Natural killer cell (primary cell): ENCODE measurements around the gene TCF7L1. TPM values are rescaled to one million over a fixed set of nuclear protein-coding genes. Genes with fewer than 3 reads are reported as not detected.

Experiments
- ATAC-seq, 3 donors: fragments of 150-1000 bp in 2 of 3; fragments of 200-7000 bp in 1 of 3; cut with Tn5 transposase; 1 replicate in 1 of 3; 2 replicates in 2 of 3; pipeline ENCODE4 v1.10.0; 2021; ENCODE audit warnings: mild to moderate bottlenecking in 2 of 3, moderate library complexity in 2 of 3
- DNase-seq, 2 donors: peaks; one replicate each; pipeline versions ENCODE4 v3.0.0 to v3.0.0-alpha.2; 2013 to 2021; ENCODE audit warnings: mixed read lengths in 1 of 2
- H3K27ac ChIP-seq: one replicate; pipeline ENCODE4 v1.5.1; 2013; ENCODE audit warnings: mild to moderate bottlenecking, low read length
- H3K27me3 ChIP-seq: one replicate; pipeline ENCODE4 v1.6.1; 2013; ENCODE audit warnings: low read length; ENCODE audit not compliant: control insufficient read depth, insufficient read depth
- H3K36me3 ChIP-seq: one replicate; pipeline ENCODE4 v1.6.1; 2013; ENCODE audit warnings: low read length; ENCODE audit not compliant: control insufficient read depth, insufficient read depth
- H3K4me1 ChIP-seq: one replicate; pipeline ENCODE4 v1.6.1; 2013; ENCODE audit warnings: low read length; ENCODE audit not compliant: control insufficient read depth, insufficient read depth
- H3K4me3 ChIP-seq: one replicate; pipeline ENCODE4 v1.5.1; 2013; ENCODE audit warnings: low read length
- H3K9me3 ChIP-seq: one replicate; pipeline ENCODE4 v1.6.1; 2013; ENCODE audit warnings: low read length; ENCODE audit not compliant: control insufficient read depth, insufficient read depth
- H3K27ac Mint-ChIP-seq, 2 donors: one replicate each; pipeline ENCODE4 v1.8.0; 2022; ENCODE audit warnings: mild to moderate bottlenecking in 2 of 2, mixed read lengths in 2 of 2, moderate library complexity in 1 of 2
- H3K27me3 Mint-ChIP-seq, 2 donors: one replicate each; pipeline ENCODE4 v1.8.0; 2022; ENCODE audit warnings: low read depth in 2 of 2, mixed read lengths in 2 of 2
- H3K36me3 Mint-ChIP-seq: one replicate; pipeline ENCODE4 v1.8.0; 2022; ENCODE audit warnings: mixed read lengths
- H3K4me1 Mint-ChIP-seq, 2 donors: one replicate each; pipeline ENCODE4 v1.8.0; 2022; ENCODE audit warnings: mixed read lengths in 2 of 2
- H3K4me3 Mint-ChIP-seq: one replicate; pipeline ENCODE4 v1.8.0; 2022; ENCODE audit warnings: mild to moderate bottlenecking, moderate library complexity, mixed read lengths
- H3K9me3 Mint-ChIP-seq, 2 donors: one replicate each; pipeline ENCODE4 v1.8.0; 2022; ENCODE audit warnings: mixed read lengths in 2 of 2
- CTCF ChIP-seq: fragments of 200-600 bp; IDR thresholded peaks from one replicate; pipeline ENCODE4 v1.8.0; 2022; ENCODE audit warnings: antibody characterized with exemption
- WGBS: methylation state at CpG from one replicate; pipeline ENCODE4 v1.1.7; 2013; ENCODE audit warnings: missing lambda C conversion rate; ENCODE audit not compliant: insufficient coverage; 5-methylcytosine and 5-hydroxymethylcytosine counted together
- intact Hi-C: fragments of 100-400 bp; cut with micrococcal nuclease; formaldehyde crosslinking; loops from one replicate; pipeline ENCODE4 v1.14.2; 2022
- total RNA-seq, 4 donors: library from RNA; stranded (reverse); fragments of 120-200 nt in 1 of 4; gene quantifications; one replicate each; pipeline versions ENCODE4 v1.2.3 to v1.2.4, GENCODE V29; 2013 to 2022

The TCF7L1 gene
- total RNA-seq, 3 donors from 2014 or later (not counting 1 experiment from before 2014, with no cell fraction given) = not detected

GRCh38 chr2:85246348-85246747 lies 113.2 kb downstream of the TCF7L1 start:
- H3K9me3 Mint-ChIP-seq = no peaks in the 10 kb centered on the region
- H3K4me3 ChIP-seq = no peak overlapping the region
- H3K36me3 ChIP-seq = no peaks in the 10 kb centered on the region
- no peaks in the 10 kb centered on the region for H3K27me3 ChIP-seq
- H3K4me3 Mint-ChIP-seq = no peak overlapping the region
- no peak for ATAC-seq
- H3K36me3 Mint-ChIP-seq = no peaks in the 10 kb centered on the region
- peaks cover 14 to 18% of the 10 kb centered on the region in 2 donors for H3K27me3 Mint-ChIP-seq
- no peaks in the 10 kb centered on the region for H3K9me3 ChIP-seq
- intact Hi-C loops = no loop called here
- no peak overlapping the region for H3K27ac Mint-ChIP-seq
- no peak for TF ChIP-seq CTCF
- H3K4me1 ChIP-seq = no peaks in the 10 kb centered on the region
- peaks cover 0 to 4% of the 10 kb centered on the region in 2 donors for H3K4me1 Mint-ChIP-seq
- no peak overlapping the region for H3K27ac ChIP-seq
- WGBS = 70% methylated on average over 5 of the region's 5 CpGs
- no peak for DNase-seq

GRCh38 chr2:85247610-85248009 lies 114.4 kb downstream of the TCF7L1 start:
- Histone ChIP-seq H3K4me1 (no peaks in the 10 kb centered on the region), H3K4me3 (no peak overlapping the region), H3K36me3 (no peaks in the 10 kb centered on the region), H3K27me3 (no peaks in the 10 kb centered on the region), H3K27ac (no peak overlapping the region), H3K9me3 (no peaks in the 10 kb centered on the region)
- ATAC-seq (no peak), DNase-seq (no peak)
- no peak for TF ChIP-seq CTCF
- Mint-ChIP-seq H3K27ac (no peak overlapping the region), H3K4me3 (no peak overlapping the region), H3K9me3 (no peaks in the 10 kb centered on the region), H3K4me1 (peaks cover 0 to 4% of the 10 kb centered on the region in 2 donors), H3K36me3 (no peaks in the 10 kb centered on the region), H3K27me3 (peaks cover 14 to 15% of the 10 kb centered on the region in 2 donors)
- intact Hi-C loops = no loop called here
- 80% methylated on average over 6 of the region's 8 CpGs for whole genome bisulfite sequencing

GRCh38 chr2:85248773-85249509 lies 115.7 kb downstream of the TCF7L1 start:
- no peak for ATAC-seq
- Mint-ChIP-seq H3K36me3 (no peaks in the 10 kb centered on the region), H3K9me3 (no peaks in the 10 kb centered on the region), H3K4me1 (peaks cover 0 to under 1% of the 10 kb centered on the region in 2 donors), H3K27ac (no peak overlapping the region), H3K4me3 (no peak overlapping the region), H3K27me3 (peaks cover 8 to 10% of the 10 kb centered on the region in 2 donors)
- H3K9me3 ChIP-seq = no peaks in the 10 kb centered on the region
- no peaks in the 10 kb centered on the region for H3K4me1 ChIP-seq
- DNase-seq = no peak
- intact Hi-C loops = no loop called here
- no peak overlapping the region for H3K4me3 ChIP-seq
- TF ChIP-seq CTCF = no peak
- no peaks in the 10 kb centered on the region for H3K27me3 ChIP-seq
- WGBS = 91% methylated on average over 7 of the region's 7 CpGs
- H3K36me3 ChIP-seq = no peaks in the 10 kb centered on the region
- no peak overlapping the region for H3K27ac ChIP-seq

- DNase-seq = no peak
These were observed 116.9 kb downstream of the TCF7L1 start for GRCh38 chr2:85250045-85250444.

More at GRCh38 chr2:85250045-85250444, 116.9 kb downstream of the TCF7L1 start:
- Mint-ChIP-seq H3K27ac (no peak overlapping the region), H3K4me3 (no peak overlapping the region), H3K9me3 (no peaks in the 10 kb centered on the region), H3K36me3 (no peaks in the 10 kb centered on the region), H3K4me1 (no peaks in the 10 kb centered on the region), H3K27me3 (no peaks in the 10 kb centered on the region)
- 88% methylated on average over 1 of the region's 2 CpGs for WGBS
- no peaks in the 10 kb centered on the region for H3K4me1 ChIP-seq
- H3K27me3 ChIP-seq = no peaks in the 10 kb centered on the region
- TF ChIP-seq CTCF = no peak
- H3K27ac ChIP-seq = no peak overlapping the region
- H3K36me3 ChIP-seq = no peaks in the 10 kb centered on the region
- no peak for ATAC-seq
- intact Hi-C loops = no loop called here
- H3K9me3 ChIP-seq = no peaks in the 10 kb centered on the region
- no peak overlapping the region for H3K4me3 ChIP-seq
